GM23338 (cell line): ENCODE measurements around the gene WNT6. TPM values are rescaled to one million over a fixed set of nuclear protein-coding genes. Genes with fewer than 3 reads are reported as not detected.

Experiments
- ATAC-seq: fragments of 200-7000 bp; cut with Tn5 transposase; 3 replicates; pipeline ENCODE4 v1.9.1; 2020
- DNase-seq: peaks from one replicate; pipeline ENCODE4 v3.0.0-alpha.2; 2015; ENCODE audit warnings: low spot score
- H2AFZ ChIP-seq: fragments of 200-600 bp; sonication (generic); 2 replicates; pipeline ENCODE4 v1.8.0; 2016; ENCODE audit warnings: antibody characterized with exemption, mild to moderate bottlenecking, moderate library complexity
- H3F3A ChIP-seq: fragments of 200-600 bp; sonication (generic); replicated peaks from 2 replicates; pipeline ENCODE4 v1.8.0; 2017; ENCODE audit warnings: antibody characterized with exemption, mixed run types, low read depth
- H3K27ac ChIP-seq: fragments of 200-600 bp; sonication (generic); 2 replicates; pipeline ENCODE4 v1.6.1; 2016; ENCODE audit warnings: low read depth
- H3K27me3 ChIP-seq: fragments of 200-600 bp; sonication (generic); 2 replicates; pipeline ENCODE4 v1.8.0; 2016; ENCODE audit warnings: mild to moderate bottlenecking, mixed run types, moderate library complexity; ENCODE audit not compliant: insufficient read depth
- H3K36me3 ChIP-seq: fragments of 200-600 bp; sonication (generic); 2 replicates; pipeline ENCODE4 v1.8.0; 2016; ENCODE audit warnings: mild to moderate bottlenecking; ENCODE audit not compliant: insufficient read depth
- H3K4me1 ChIP-seq: fragments of 200-600 bp; sonication (generic); 2 replicates; pipeline ENCODE4 v1.8.0; 2016; ENCODE audit warnings: mild to moderate bottlenecking, moderate library complexity; ENCODE audit not compliant: insufficient read depth
- H3K4me2 ChIP-seq: fragments of 200-600 bp; sonication (generic); 2 replicates; pipeline ENCODE4 v1.7.1; 2017; ENCODE audit warnings: mixed run types
- H3K4me3 ChIP-seq: fragments of 200-600 bp; sonication (generic); 2 replicates; pipeline ENCODE4 v1.6.1; 2016; ENCODE audit warnings: mixed run types
- H3K79me2 ChIP-seq: fragments of 200-600 bp; sonication (generic); replicated peaks from 2 replicates; pipeline ENCODE4 v1.8.0; 2017; ENCODE audit warnings: mild to moderate bottlenecking; ENCODE audit not compliant: insufficient read depth
- H3K9me2 ChIP-seq: fragments of 200-600 bp; sonication (generic); 2 replicates; pipeline ENCODE4 v1.8.0; 2017; ENCODE audit not compliant: insufficient read depth
- H4K20me1 ChIP-seq: fragments of 200-600 bp; sonication (generic); replicated peaks from 2 replicates; pipeline ENCODE4 v1.8.0; 2017; ENCODE audit warnings: mild to moderate bottlenecking; ENCODE audit not compliant: insufficient read depth
- H3K27ac Mint-ChIP-seq: 2 replicates; pipeline ENCODE4 v1.8.0; 2020; ENCODE audit warnings: inconsistent platforms, mild to moderate bottlenecking, moderate library complexity, mixed read lengths
- H3K27me3 Mint-ChIP-seq: 3 replicates; pipeline ENCODE4 v1.8.0; 2022; ENCODE audit warnings: low read depth, mild to moderate bottlenecking, moderate library complexity, mixed read lengths, inconsistent platforms; ENCODE audit not compliant: insufficient read depth, poor library complexity
- H3K36me3 Mint-ChIP-seq: 3 replicates; pipeline ENCODE4 v1.8.0; 2021; ENCODE audit warnings: low read depth, mild to moderate bottlenecking, inconsistent platforms, moderate library complexity, mixed read lengths
- H3K4me1 Mint-ChIP-seq: 3 replicates; pipeline ENCODE4 v1.8.0; 2020; ENCODE audit warnings: mild to moderate bottlenecking, inconsistent platforms, mixed read lengths
- H3K4me3 Mint-ChIP-seq: 3 replicates; pipeline ENCODE4 v1.8.0; 2021; ENCODE audit warnings: moderate library complexity, mild to moderate bottlenecking, inconsistent platforms, mixed read lengths
- H3K9me3 Mint-ChIP-seq: 3 replicates; pipeline ENCODE4 v1.8.0; 2020; ENCODE audit warnings: moderate library complexity, mild to moderate bottlenecking, inconsistent platforms, mixed read lengths
- EZH2 ChIP-seq: fragments of 200-600 bp; sonication (generic); IDR thresholded peaks from one replicate; pipeline ENCODE4 v1.8.0; 2017; ENCODE audit warnings: antibody characterized with exemption, mild to moderate bottlenecking, low read depth; ENCODE audit not compliant: unreplicated experiment
- POLR2AphosphoS5 ChIP-seq: IDR thresholded peaks from 2 replicates; pipeline ENCODE4 v1.6.1; 2016; ENCODE audit warnings: antibody characterized with exemption, low read depth
- ZNF331 ChIP-seq: fragments of 250-450 bp; sonication (Bioruptor Pico); IDR thresholded peaks from 2 replicates; pipeline ENCODE4 v1.5.0; 2020; ENCODE audit warnings: low read depth, mild to moderate bottlenecking, moderate library complexity
- polyA plus RNA-seq: library from polyadenylated mRNA; unstranded; fragments of >200 nt; fragmentation: Nextera tagmentation; extraction: Ambion mirVana; gene quantifications from 2 replicates; pipeline ENCODE4 v1.2.1, GENCODE V29; 2016
- total RNA-seq: library from RNA; depleted of rRNA; stranded (reverse); fragments of >200 nt; shearing (Covaris generic); gene quantifications from 2 replicates; pipeline ENCODE4 v1.2.3, GENCODE V29; 2014
- TF ChIP-seq, protein P1 (sequence below): fragments of 250-450 bp; sonication (Bioruptor Pico); IDR thresholded peaks from 2 replicates; pipeline ENCODE4 v1.5.0; 2020; ENCODE audit warnings: mild to moderate bottlenecking, moderate library complexity
- TF ChIP-seq, protein P2 (sequence below): IDR thresholded peaks from 2 replicates; pipeline ENCODE4 v1.6.1; 2016; ENCODE audit warnings: antibody characterized with exemption
- TF ChIP-seq, protein P3 (sequence below), 2 experiments: fragments of 200-600 bp in 1 of 2; sonication (generic) in 1 of 2; conservative IDR thresholded peaks; 2 replicates each; pipeline versions ENCODE4 v1.5.1 to v1.6.1; 2016 to 2017; ENCODE audit warnings: antibody characterized with exemption in 2 of 2, low read depth in 2 of 2, mild to moderate bottlenecking in 2 of 2, moderate library complexity in 1 of 2

WNT6 gene
- total and polyA plus RNA-seq, 2 experiments from 2014 or later = not detected

DNA sequence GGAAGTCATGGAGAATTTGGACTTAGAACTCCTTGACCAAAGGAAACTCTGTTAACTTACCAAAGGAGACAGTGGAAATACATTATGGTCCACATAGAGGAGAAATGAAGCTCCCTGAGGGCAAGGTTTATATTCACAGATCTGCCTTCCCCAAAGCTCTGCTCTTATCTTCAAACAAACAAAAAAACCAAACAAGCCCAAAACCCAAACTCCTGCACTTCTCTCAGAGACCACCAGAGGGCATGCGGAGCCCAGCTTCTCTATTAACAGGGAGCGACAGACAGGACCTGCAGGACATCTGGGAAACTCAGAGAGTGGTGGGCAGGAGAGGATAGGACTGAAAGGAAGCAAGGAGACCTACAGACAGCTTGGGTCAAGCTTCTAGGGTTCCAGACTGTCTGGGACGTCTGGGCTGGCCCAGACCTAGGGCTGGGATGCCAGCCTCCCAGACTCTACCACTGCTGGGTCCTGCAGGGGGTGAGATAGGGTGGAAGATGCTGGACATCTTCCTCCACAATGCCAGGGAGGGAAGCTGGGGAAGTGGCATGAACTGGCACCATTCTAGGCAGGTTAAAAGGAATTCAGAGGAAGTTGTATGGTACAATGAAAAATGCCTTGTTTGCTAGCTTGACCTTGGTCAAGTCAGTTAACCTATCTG lies 17.1 kb downstream of the WNT6 start:
- TF ChIP-seq, protein P1, sequence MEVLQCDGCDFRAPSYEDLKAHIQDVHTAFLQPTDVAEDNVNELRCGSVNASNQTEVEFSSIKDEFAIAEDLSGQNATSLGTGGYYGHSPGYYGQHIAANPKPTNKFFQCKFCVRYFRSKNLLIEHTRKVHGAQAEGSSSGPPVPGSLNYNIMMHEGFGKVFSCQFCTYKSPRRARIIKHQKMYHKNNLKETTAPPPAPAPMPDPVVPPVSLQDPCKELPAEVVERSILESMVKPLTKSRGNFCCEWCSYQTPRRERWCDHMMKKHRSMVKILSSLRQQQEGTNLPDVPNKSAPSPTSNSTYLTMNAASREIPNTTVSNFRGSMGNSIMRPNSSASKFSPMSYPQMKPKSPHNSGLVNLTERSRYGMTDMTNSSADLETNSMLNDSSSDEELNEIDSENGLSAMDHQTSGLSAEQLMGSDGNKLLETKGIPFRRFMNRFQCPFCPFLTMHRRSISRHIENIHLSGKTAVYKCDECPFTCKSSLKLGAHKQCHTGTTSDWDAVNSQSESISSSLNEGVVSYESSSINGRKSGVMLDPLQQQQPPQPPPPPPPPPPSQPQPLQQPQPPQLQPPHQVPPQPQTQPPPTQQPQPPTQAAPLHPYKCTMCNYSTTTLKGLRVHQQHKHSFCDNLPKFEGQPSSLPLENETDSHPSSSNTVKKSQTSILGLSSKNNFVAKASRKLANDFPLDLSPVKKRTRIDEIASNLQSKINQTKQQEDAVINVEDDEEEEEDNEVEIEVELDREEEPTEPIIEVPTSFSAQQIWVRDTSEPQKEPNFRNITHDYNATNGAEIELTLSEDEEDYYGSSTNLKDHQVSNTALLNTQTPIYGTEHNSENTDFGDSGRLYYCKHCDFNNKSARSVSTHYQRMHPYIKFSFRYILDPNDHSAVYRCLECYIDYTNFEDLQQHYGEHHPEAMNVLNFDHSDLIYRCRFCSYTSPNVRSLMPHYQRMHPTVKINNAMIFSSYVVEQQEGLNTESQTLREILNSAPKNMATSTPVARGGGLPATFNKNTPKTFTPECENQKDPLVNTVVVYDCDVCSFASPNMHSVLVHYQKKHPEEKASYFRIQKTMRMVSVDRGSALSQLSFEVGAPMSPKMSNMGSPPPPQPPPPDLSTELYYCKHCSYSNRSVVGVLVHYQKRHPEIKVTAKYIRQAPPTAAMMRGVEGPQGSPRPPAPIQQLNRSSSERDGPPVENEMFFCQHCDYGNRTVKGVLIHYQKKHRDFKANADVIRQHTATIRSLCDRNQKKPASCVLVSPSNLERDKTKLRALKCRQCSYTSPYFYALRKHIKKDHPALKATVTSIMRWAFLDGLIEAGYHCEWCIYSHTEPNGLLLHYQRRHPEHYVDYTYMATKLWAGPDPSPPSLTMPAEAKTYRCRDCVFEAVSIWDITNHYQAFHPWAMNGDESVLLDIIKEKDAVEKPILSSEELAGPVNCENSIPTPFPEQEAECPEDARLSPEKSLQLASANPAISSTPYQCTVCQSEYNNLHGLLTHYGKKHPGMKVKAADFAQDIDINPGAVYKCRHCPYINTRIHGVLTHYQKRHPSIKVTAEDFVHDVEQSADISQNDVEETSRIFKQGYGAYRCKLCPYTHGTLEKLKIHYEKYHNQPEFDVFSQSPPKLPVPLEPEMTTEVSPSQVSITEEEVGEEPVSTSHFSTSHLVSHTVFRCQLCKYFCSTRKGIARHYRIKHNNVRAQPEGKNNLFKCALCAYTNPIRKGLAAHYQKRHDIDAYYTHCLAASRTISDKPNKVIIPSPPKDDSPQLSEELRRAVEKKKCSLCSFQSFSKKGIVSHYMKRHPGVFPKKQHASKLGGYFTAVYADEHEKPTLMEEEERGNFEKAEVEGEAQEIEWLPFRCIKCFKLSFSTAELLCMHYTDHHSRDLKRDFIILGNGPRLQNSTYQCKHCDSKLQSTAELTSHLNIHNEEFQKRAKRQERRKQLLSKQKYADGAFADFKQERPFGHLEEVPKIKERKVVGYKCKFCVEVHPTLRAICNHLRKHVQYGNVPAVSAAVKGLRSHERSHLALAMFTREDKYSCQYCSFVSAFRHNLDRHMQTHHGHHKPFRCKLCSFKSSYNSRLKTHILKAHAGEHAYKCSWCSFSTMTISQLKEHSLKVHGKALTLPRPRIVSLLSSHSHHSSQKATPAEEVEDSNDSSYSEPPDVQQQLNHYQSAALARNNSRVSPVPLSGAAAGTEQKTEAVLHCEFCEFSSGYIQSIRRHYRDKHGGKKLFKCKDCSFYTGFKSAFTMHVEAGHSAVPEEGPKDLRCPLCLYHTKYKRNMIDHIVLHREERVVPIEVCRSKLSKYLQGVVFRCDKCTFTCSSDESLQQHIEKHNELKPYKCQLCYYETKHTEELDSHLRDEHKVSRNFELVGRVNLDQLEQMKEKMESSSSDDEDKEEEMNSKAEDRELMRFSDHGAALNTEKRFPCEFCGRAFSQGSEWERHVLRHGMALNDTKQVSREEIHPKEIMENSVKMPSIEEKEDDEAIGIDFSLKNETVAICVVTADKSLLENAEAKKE (CRISPR knock-in tag) = no peak
- TF ChIP-seq ZNF331 (CRISPR knock-in tag) (no peak), POLR2AphosphoS5 (no peak), EZH2 (peak; percentile 87)
- TF ChIP-seq, protein P2, sequence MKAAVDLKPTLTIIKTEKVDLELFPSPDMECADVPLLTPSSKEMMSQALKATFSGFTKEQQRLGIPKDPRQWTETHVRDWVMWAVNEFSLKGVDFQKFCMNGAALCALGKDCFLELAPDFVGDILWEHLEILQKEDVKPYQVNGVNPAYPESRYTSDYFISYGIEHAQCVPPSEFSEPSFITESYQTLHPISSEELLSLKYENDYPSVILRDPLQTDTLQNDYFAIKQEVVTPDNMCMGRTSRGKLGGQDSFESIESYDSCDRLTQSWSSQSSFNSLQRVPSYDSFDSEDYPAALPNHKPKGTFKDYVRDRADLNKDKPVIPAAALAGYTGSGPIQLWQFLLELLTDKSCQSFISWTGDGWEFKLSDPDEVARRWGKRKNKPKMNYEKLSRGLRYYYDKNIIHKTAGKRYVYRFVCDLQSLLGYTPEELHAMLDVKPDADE = no peak
- TF ChIP-seq, protein P3, sequence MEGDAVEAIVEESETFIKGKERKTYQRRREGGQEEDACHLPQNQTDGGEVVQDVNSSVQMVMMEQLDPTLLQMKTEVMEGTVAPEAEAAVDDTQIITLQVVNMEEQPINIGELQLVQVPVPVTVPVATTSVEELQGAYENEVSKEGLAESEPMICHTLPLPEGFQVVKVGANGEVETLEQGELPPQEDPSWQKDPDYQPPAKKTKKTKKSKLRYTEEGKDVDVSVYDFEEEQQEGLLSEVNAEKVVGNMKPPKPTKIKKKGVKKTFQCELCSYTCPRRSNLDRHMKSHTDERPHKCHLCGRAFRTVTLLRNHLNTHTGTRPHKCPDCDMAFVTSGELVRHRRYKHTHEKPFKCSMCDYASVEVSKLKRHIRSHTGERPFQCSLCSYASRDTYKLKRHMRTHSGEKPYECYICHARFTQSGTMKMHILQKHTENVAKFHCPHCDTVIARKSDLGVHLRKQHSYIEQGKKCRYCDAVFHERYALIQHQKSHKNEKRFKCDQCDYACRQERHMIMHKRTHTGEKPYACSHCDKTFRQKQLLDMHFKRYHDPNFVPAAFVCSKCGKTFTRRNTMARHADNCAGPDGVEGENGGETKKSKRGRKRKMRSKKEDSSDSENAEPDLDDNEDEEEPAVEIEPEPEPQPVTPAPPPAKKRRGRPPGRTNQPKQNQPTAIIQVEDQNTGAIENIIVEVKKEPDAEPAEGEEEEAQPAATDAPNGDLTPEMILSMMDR (conservative IDR thresholded peaks at IDR 0.05; ENCODE audit: low read depth in 2 of 2) = peak; percentile 95 to 99
- H3K4me3 Mint-ChIP-seq = no peak overlapping the region

More for the DNA sequence above, 17.1 kb downstream of the WNT6 start:
- H3K9me3 Mint-ChIP-seq = peaks cover 4% of the 10 kb centered on the region; the same call in 2 of the 3 replicates
- Histone ChIP-seq H3K9me2 (no peaks in the 10 kb centered on the region), H3K4me1 (peaks cover 23% of the 10 kb centered on the region; the same call in 1 of the 2 replicates), H3K27me3 (peaks cover 100% of the 10 kb centered on the region), H2AFZ (no peak overlapping the region), H4K20me1 (peaks cover 23% of the 10 kb centered on the region), H3K4me2 (no peak overlapping the region), H3F3A (no peaks in the 10 kb centered on the region), H3K27ac (no peak overlapping the region), H3K36me3 (no peaks in the 10 kb centered on the region), H3K79me2 (no peaks in the 10 kb centered on the region), H3K4me3 (no peak overlapping the region)
- H3K36me3 Mint-ChIP-seq = no peaks in the 10 kb centered on the region; the same call in 2 of the 3 replicates
- no peak overlapping the region for H3K27ac Mint-ChIP-seq
- peaks cover 96% of the 10 kb centered on the region for H3K27me3 Mint-ChIP-seq
- peaks cover 31% of the 10 kb centered on the region for H3K4me1 Mint-ChIP-seq
- ATAC-seq (peak; percentile 4), DNase-seq (peak; percentile 85)
